ENCODE measurements around the gene COX20. TPM values are rescaled to one million over a fixed set of nuclear protein-coding genes. Genes with fewer than 3 reads are reported as not detected.
"Not testable (repeated sequence)": the region's sequence is repeated elsewhere in the genome, so short reads cannot be mapped to it uniquely, and the experiment has no call there.

COX20 gene
- total RNA-seq, 2 experiments from 2014 or later: 33.1 to 34.7 TPM

- Mint-ChIP-seq H3K9me3 (no peaks in the 10 kb centered on the region), H3K27me3 (no peaks in the 10 kb centered on the region), H3K36me3 (ENCODE audit: low read depth) (no peaks in the 10 kb centered on the region), H3K27ac (no peak overlapping the region), H3K4me3 (no peak overlapping the region), H3K4me1 (ENCODE audit: low read depth) (no peaks in the 10 kb centered on the region)
- intact Hi-C loops (cut with micrococcal nuclease): no loop called here
- no peak for ATAC-seq
- DNase-seq: no peak
- CTCF ChIA-PET: interaction anchor here (1.7 kb wide), 1 partner anchor 222 kb away, joined by 4 read pairs; no protein-coding TSS in a partner anchor
- POLR2A ChIA-PET: no interaction called here
- TF ChIP-seq CTCF (IDR thresholded peaks at IDR 0.05): no peak
Observed at GRCh38 chr1:244820131-244820530, 15.3 kb upstream of the COX20 start.

DNA sequence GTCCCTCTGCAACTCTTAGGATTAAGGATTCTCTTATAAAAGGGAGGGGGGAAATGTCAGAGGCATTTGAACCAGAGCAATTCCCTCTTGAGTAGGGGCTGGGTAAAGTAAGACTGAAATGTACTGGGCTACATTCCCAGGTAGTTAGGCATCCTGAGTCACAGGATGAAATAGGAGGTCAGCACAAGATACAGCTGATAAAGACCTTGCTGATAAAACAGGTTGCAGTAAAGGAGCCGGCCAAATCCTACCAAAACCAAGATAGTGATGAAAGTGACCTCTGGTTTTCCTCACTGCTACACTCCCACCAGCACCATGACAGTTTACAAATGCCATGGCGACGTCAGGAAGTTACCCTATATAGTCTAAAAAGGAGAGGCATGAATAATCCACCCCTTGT lies 14.3 kb upstream of the COX20 start:
- Mint-ChIP-seq H3K4me1 (ENCODE audit: low read depth) (no peaks in the 10 kb centered on the region), H3K36me3 (ENCODE audit: low read depth) (no peaks in the 10 kb centered on the region), H3K9me3 (no peaks in the 10 kb centered on the region), H3K27ac (no peak overlapping the region), H3K27me3 (no peaks in the 10 kb centered on the region), H3K4me3 (no peak overlapping the region)
- intact Hi-C loops (cut with micrococcal nuclease): no loop called here
- CTCF ChIA-PET: interaction anchor here (1.7 kb wide), 1 partner anchor 221 kb away, joined by 4 read pairs; no protein-coding TSS in a partner anchor
- no peak for ATAC-seq
- DNase-seq: no peak
- no peak for TF ChIP-seq CTCF (IDR thresholded peaks at IDR 0.05)
- POLR2A ChIA-PET: no interaction called here

- no peaks in the 10 kb centered on the region for H3K4me1 Mint-ChIP-seq (ENCODE audit: low read depth)
- TF ChIP-seq CTCF (IDR thresholded peaks at IDR 0.05): no peak
- ChIA-PET CTCF (no interaction called here), POLR2A (interaction anchor here (3.5 kb wide), 1 partner anchor 12 kb away, joined by 13 read pairs; the partner anchor contains the start of gene COX20)
- H3K4me3 Mint-ChIP-seq: no peak overlapping the region
- no peaks in the 10 kb centered on the region for H3K27me3 Mint-ChIP-seq
- H3K9me3 Mint-ChIP-seq: no peaks in the 10 kb centered on the region
- intact Hi-C loops (cut with micrococcal nuclease): no loop called here
- DNase-seq (no peak), ATAC-seq (no peak)
- no peaks in the 10 kb centered on the region for H3K36me3 Mint-ChIP-seq (ENCODE audit: low read depth)
- no peak overlapping the region for H3K27ac Mint-ChIP-seq
Observed at GRCh38 chr1:244822878-244823277, 12.6 kb upstream of the COX20 start.

DNA sequence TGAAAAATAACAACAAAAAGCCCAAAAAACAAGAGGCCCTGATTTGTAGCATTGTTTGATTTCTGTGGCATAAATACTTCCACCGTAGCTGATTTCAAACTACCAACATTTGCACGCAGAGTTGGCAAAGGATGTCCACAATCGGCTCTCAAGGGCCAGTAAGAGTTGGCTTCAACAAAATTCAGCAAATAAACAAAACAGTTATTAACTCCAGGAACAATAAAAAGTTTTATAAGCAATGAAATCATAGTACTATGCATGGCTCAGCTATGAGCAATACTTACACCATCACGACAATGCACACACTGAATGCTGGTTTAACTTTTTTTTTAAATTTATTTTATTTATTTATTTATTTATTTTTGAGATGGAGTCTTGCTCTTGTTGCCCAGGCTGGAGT lies 8.7 kb upstream of the COX20 start:
- Mint-ChIP-seq H3K4me3 (no peak overlapping the region), H3K27me3 (no peaks in the 10 kb centered on the region), H3K9me3 (no peaks in the 10 kb centered on the region), H3K36me3 (ENCODE audit: low read depth) (no peaks in the 10 kb centered on the region), H3K27ac (no peak overlapping the region), H3K4me1 (ENCODE audit: low read depth) (no peaks in the 10 kb centered on the region)
- ChIA-PET CTCF (no interaction called here), POLR2A (no interaction called here)
- intact Hi-C loops (cut with micrococcal nuclease): no loop called here
- ATAC-seq (no peak), DNase-seq (no peak)
- TF ChIP-seq CTCF (IDR thresholded peaks at IDR 0.05): no peak

DNA sequence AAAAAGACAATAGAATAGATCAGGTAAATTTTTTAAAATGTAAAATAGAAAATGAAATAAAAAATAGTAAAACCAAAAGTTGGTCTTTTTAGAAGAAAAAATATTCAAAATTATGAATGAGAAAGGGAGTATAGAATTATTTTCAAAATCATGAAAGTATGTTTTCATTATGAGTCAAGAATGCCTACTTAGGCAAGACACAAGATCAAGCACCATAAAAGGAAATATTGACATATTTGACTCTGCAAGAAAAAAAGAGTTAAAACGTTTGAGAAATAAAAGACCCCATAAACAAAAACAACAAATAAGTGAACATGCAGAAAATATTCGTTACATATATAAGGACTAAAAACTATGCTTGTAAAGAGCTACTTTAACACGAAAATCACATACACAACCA lies 4.8 kb upstream of the COX20 start:
- Mint-ChIP-seq H3K4me1 (ENCODE audit: low read depth) (peaks cover 2% of the 10 kb centered on the region), H3K4me3 (no peak overlapping the region), H3K36me3 (ENCODE audit: low read depth) (no peaks in the 10 kb centered on the region), H3K27ac (no peak overlapping the region), H3K9me3 (no peaks in the 10 kb centered on the region), H3K27me3 (no peaks in the 10 kb centered on the region)
- POLR2A ChIA-PET: interaction anchor here (1.3 kb wide), 1 partner anchor 34 kb away, joined by 3 read pairs; the partner anchor contains the start of gene HNRNPU
- no peak for DNase-seq
- ATAC-seq: no peak
- intact Hi-C loops (cut with micrococcal nuclease): loop anchor here (10.0 kb wide), 1 partner anchor 144 kb away; no protein-coding TSS in a partner anchor
- CTCF ChIA-PET: interaction anchor here (1.2 to 2.5 kb wide), 3 partner anchors 13 to 212 kb away, joined by 3 to 11 read pairs (median 9); no protein-coding TSS in a partner anchor
- no peak for TF ChIP-seq CTCF (IDR thresholded peaks at IDR 0.05)

DNA sequence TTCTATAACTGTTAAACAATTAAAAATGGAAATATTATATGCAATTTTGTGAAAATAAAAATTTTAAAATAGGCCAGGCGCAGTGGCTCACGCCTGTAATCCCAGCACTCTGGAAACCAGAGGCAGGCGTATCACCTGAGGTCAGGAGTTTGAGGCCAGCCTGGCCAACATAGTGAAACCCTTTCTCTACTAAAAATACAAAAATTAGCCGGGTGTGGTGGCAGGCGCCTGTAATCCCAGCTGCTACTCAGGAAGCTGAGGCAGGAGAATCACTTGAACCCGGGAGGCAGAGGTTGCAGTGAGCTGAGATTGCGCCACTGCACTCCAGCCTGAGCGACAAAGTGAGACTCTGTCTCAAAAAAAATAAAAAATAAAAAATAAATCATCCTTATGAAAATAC lies 2.2 kb upstream of the COX20 start:
- ATAC-seq: not testable (repeated sequence)

More for the DNA sequence above, 2.2 kb upstream of the COX20 start:
- H3K4me1 Mint-ChIP-seq (ENCODE audit: low read depth): peaks cover 16% of the 10 kb centered on the region
- not testable (repeated sequence) for H3K9me3 Mint-ChIP-seq, H3K27ac Mint-ChIP-seq, H3K27me3 Mint-ChIP-seq, DNase-seq
- CTCF ChIA-PET: interaction anchor here (1.1 to 3.4 kb wide), 6 partner anchors 17 to 219 kb away, joined by 3 to 15 read pairs (median 4); partner anchors contain the start of gene HNRNPU
- H3K36me3 Mint-ChIP-seq (ENCODE audit: low read depth): peaks cover 24% of the 10 kb centered on the region
- peak overlapping the region; percentile 93 for H3K4me3 Mint-ChIP-seq
- intact Hi-C loops (cut with micrococcal nuclease): loop anchor here (10.0 kb wide), 1 partner anchor 142 kb away; no protein-coding TSS in a partner anchor
- POLR2A ChIA-PET: interaction anchor here (0.8 to 16.7 kb wide), 7 partner anchors 9 to 138 kb away, joined by 3 to 554 read pairs (median 13); partner anchors contain the start of gene HNRNPU

Data from activated CD8-positive, alpha-beta T cell treated with anti-CD3 and anti-CD28 coated beads for 36 hours (primary cell).